SK-MEL-5 (cell line): ENCODE measurements around the gene THRB. TPM values are rescaled to one million over a fixed set of nuclear protein-coding genes. Genes with fewer than 3 reads are reported as not detected.

ENCODE experiments used
- DNase-seq: peaks from one replicate; pipeline ENCODE4 v3.0.0-alpha.2; 2016; ENCODE audit warnings: low read depth, low spot score
- in situ Hi-C: cut with HindIII; loops from 2 replicates; pipeline ENCODE4 v1.10.0; 2016; ENCODE audit warnings: low sequenced_read_pairs, high pct_unique_total_duplicates, low pct_unique_long_range_greater_than_20kb
- total RNA-seq: library from RNA; depleted of rRNA; stranded (reverse); fragments of >200 nt; shearing (Covaris generic); gene quantifications from 2 replicates; pipeline ENCODE4 v1.2.3, GENCODE V29; 2014

The THRB gene
- total RNA-seq, 1 experiment from 2014 or later = 0.16 TPM

GRCh38 chr3:24497942-24498341, 3.3 kb upstream of the THRB start:
- in situ Hi-C loops = no loop called here
- no peak for DNase-seq

- in situ Hi-C loops = no loop called here
- peak; percentile 66 for DNase-seq
Measured at GRCh38 chr3:24496529-24497482, 2.2 kb upstream of the THRB start.

GRCh38 chr3:24495326-24495994, 810 bp upstream of the THRB start:
- no peak for DNase-seq
- in situ Hi-C loops = no loop called here

- in situ Hi-C loops = no loop called here
- no peak for DNase-seq
Measured at GRCh38 chr3:24493746-24494617, 668 bp downstream of the THRB start.

GRCh38 chr3:24492971-24493551, 1.6 kb downstream of the THRB start:
- no peak for DNase-seq
- in situ Hi-C loops = no loop called here

- DNase-seq = no peak
- in situ Hi-C loops = no loop called here
Measured at GRCh38 chr3:24490151-24490550, 4.5 kb downstream of the THRB start.

DNA sequence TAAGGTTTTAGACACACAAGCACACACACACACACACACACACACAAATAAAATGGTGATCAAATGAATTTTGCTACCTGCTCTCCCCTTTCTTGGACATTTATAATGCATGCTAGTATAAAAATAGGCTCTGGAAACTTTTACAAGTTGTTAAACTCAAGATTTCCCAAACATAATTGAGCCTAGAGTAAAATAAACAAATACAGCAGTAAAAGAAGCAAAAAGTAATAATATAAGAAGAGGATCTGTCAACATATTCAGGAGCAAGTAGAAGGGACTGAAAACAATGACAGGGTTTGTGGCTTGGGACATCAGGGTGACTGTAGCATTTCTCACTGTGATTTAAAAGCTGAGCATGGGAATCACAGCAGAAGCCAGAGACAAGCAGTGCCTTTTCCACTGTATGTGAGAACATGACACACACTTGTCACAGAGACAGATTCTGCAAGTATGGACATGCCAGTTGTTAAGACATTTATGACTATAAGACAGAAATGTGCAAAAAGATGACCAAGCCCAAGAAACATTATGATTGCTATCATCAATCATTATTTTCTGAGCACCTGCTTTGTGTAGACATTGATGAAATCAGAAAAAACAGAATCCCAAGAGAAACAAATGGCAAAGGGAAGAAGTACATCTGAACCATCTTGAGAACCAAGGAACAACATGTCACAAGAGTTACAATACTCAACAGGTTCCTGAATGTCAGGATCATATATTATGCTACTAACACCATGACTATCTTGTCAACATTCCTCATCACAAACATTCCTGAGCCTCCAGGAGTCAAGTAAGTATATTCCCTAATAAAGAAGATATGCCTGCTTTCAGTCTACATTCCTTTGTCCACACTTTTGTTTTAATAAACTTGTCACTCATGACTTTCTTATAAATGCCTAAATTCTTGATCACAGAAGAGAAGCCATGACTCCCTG, 7.1 kb downstream of the THRB start:
- in situ Hi-C loops = no loop called here
- DNase-seq = no peak

GRCh38 chr3:24485511-24485910, 9.1 kb downstream of the THRB start:
- in situ Hi-C loops = no loop called here
- no peak for DNase-seq

DNA sequence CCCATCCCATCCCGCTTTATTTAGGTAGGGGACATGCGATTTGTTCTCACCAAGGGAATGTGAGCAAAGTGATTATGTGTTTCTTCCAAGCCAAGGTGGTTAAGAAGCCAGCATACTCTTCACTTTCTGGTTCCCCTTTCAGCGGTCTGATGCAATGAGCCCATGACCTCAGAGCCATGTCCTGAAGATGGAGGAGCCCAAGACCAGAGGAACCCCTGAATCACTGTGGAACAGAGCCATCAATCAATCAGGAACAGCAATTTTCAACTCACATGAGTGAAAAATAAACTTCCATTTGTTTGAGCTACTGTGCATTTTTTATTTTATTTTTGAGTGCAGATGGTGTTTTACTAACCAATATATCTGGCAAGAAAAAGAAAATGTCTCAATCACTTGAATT, 10.8 kb downstream of the THRB start:
- no peak for DNase-seq
- in situ Hi-C loops = no loop called here

DNA sequence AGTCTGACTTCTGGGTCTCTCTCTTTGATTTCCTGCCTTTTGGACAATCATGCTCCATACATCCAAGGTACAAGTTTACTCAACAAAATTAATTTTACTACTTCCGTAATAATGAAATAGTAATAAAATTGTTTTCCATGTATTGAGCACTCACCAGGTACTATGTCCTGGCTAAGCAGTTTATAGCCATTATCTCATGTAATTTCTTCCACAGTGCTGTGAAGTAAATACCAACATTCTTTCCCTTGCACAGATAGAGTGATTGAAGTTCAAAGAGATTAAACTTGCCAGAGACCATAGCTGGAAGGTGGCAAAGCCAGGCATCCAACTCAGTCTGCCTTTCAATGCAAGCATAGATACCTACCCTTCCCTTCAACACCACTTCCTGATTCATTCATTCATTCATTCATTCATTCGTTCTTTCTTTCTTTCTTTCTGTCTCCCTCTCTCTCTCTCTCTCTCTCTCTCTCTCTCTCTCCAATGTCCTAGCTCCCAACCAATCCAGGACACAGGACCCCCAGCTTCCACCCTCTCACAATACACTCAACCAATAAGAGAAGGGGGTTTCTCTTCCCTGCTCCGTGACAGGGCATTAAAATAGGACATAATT, 12.4 kb downstream of the THRB start:
- in situ Hi-C loops = no loop called here
- no peak for DNase-seq

DNA sequence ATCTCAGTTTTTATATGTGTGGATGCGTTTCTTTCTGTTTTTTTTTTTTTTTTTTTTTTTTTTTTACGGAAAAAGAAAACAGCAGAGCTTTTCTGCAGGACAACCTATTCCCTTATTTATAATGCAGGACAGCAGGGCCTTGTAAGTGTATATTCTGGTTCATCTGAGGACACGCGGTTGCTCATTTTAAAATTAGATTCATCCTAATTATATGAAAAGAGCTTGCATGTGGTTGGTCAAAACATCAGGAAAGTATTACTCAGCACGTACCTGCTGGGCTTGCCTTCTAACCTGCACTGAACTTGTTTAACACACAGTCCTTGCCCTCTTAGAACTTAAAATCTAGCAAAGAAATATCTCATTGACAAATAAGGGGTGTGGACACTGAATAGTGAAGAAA, 13.5 kb downstream of the THRB start:
- in situ Hi-C loops = no loop called here
- DNase-seq = no peak

DNA sequence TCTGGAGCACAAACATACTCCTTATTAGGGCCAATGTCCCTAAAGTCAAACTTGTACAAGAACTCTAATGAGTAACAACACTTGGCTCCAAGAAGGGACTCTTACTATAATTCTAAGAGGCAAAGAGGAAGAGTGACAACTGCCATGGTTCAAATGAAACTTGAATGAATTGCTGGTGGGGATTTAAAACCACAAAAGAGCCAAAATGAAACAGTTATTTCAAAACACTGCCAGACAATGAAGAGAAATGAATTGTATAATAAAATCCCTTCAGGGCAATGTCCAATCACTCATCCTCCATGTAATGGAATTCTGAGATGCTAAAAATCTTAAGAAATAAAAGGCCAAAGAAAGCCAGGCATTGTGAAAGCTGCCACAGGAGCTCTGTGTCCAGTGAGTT, 14.2 kb downstream of the THRB start:
- DNase-seq = no peak
- in situ Hi-C loops = no loop called here

- in situ Hi-C loops = no loop called here
- DNase-seq = no peak
Measured at GRCh38 chr3:24479816-24480215, 14.8 kb downstream of the THRB start.

DNA sequence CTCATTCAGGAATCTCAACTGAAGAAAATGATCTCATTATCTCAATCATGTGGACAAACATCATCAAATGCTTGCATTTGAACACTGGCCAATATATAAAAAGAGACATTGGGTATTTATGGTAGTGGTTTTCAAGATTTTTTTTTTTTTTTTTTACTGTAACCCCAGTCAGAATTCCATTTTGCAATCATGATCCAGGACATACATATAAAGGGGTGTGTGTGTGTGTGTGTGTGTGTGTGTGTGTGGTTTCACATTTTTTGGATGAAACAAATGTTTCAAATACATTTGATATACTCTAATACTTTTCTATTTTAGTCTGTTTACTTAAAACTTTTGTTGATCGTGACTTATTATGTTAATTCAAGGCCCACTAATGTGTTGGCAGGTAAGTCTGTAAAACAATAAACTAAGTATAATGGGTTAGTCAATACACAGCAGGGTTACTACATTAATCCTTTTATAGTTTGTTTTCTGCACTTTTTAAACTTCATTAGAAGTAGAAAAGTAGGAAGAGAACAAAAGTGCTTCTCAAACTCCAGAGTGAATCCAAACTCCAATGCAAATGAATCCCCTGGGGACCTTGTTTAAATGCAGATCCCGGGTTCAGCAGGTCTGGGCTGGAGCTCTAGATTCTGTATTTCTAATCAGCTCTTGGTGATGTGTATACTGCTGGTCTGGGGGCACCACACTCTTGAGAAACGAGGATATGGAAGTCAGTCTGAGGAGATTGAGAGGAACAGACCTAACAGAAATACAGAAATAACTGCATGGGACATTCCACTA, 17.6 kb downstream of the THRB start:
- no peak for DNase-seq
- in situ Hi-C loops = no loop called here

DNA sequence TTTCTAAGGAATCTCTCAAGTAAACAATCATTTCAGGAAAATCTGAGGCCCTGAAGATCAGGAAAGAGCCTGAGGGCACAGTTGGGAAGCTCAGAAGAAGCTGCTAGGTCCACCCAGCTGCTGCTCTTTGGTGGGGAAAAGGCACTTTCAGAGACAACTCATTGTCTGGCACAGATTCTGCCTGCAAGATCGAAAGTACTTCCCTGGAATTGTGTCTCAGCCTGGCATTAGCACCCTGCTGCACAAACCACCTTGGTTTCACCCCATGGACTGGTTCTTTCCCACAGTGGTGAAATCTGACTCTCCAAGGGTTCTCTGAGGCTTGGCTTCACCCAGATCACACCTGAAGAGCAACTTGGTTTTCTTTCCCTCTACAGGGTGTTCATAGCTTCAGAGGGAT, 18.7 kb downstream of the THRB start:
- in situ Hi-C loops = no loop called here
- DNase-seq = no peak

DNA sequence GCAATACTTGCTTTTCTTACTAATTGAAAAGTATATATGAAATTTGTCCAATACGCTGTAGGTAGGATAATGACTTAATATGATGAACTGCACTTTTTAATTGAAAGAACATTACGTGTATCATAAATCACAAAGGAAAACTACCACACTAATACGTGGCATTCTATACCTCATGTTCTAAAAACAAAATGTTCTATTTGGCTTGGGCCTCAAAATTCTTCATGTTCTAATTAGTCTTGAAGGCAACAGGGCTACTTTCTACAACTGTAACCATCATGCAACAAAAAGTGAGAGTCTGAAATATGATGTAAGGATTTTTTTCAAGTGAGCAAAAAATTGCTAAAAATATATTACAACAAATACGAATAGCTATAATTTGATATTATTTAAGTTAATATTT, 19.8 kb downstream of the THRB start:
- no peak for DNase-seq
- in situ Hi-C loops = no loop called here
